Measurements from ENCODE around the gene TSPAN2. TPM values are rescaled to one million over a fixed set of nuclear protein-coding genes. Genes with fewer than 3 reads are reported as not detected.

TSPAN2 gene
- total RNA-seq, 1 donor from 2014 or later, result 4.3 TPM

DNA sequence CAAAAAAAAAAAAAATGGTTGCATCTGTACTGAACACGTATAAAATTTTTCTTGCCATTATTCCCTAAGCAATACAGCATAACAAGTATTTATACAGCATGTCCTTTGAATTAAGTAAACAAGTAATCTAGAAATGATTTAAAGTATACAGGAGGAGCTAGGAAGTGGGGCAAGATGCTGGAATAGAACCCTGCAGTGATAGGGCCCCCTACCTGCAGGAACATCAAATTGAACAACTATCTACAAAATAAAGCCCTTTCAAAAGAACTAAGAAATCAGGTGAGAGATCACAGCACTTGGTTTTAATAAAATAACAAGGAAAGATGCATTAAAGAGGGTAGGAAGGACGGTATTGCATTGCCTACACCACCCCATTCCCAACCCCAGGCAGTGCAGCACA is 48.8 kb downstream of the TSPAN2 start:
- no peaks in the 10 kb centered on the region for H3K9me3 ChIP-seq
- no peak for ATAC-seq
- intact Hi-C loops (cut with DNase I), result no loop called here
- no peak overlapping the region for H3K27ac ChIP-seq
- no peak overlapping the region for H3K4me3 ChIP-seq
- no peaks in the 10 kb centered on the region for H3K27me3 ChIP-seq (ENCODE audit: low read depth)
- TF ChIP-seq CTCF (IDR thresholded peaks at IDR 0.05), result no peak
- DNase-seq, result no peak
- no peaks in the 10 kb centered on the region for H3K4me1 ChIP-seq
- no peaks in the 10 kb centered on the region for H3K36me3 ChIP-seq

DNA sequence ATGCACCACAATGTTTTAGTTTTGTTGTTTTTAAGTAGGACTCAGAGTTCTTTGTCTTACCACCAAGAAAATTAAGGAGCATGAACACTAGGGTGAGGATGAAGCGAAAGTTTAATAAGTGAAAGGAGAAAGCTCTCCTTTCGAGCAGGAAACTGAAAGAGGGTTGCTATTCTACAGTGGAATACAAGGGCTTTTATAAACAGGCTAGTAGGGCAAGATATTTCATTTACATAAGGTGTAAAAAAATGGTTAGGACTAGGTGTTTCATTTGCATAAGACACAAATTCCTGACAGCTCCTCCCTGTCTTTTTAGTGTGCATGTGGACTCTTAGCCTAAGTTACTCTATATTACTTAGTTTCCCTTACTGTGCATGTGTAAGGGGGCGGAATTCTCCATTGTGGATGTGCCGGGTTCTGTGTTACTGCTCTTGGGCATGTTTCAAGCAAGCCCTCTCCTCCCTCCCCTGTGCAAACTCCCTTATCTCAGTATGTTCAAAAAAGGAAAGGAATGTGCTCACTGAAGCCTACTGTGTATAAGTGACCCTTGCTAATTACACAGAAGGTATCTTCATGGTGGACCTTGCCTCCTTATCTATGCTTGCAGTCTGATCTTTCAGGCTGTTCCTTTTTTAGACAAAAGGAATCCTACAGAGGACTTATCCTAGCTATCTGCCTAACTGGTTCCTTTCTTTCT is 52.3 kb downstream of the TSPAN2 start:
- Histone ChIP-seq H3K4me3 (no peak overlapping the region), H3K27ac (no peak overlapping the region), H3K9me3 (no peaks in the 10 kb centered on the region), H3K4me1 (no peaks in the 10 kb centered on the region), H3K27me3 (ENCODE audit: low read depth) (no peaks in the 10 kb centered on the region), H3K36me3 (no peaks in the 10 kb centered on the region)
- intact Hi-C loops (cut with DNase I), result no loop called here
- no peak for TF ChIP-seq CTCF (IDR thresholded peaks at IDR 0.05)
- ATAC-seq (peak; percentile 64 to 85), DNase-seq (no peak)

GRCh38 chr1:115035652-115036051 is 53.7 kb downstream of the TSPAN2 start:
- intact Hi-C loops (cut with DNase I), result no loop called here
- no peaks in the 10 kb centered on the region for H3K4me1 ChIP-seq
- H3K27ac ChIP-seq, result no peak overlapping the region
- DNase-seq, result no peak
- no peaks in the 10 kb centered on the region for H3K36me3 ChIP-seq
- no peaks in the 10 kb centered on the region for H3K9me3 ChIP-seq
- H3K27me3 ChIP-seq (ENCODE audit: low read depth), result no peaks in the 10 kb centered on the region
- ATAC-seq, result no peak
- no peak for TF ChIP-seq CTCF (IDR thresholded peaks at IDR 0.05)
- no peak overlapping the region for H3K4me3 ChIP-seq

GRCh38 chr1:115031595-115031994 is 57.7 kb downstream of the TSPAN2 start:
- Histone ChIP-seq H3K27me3 (ENCODE audit: low read depth) (no peaks in the 10 kb centered on the region), H3K27ac (no peak overlapping the region), H3K4me1 (no peaks in the 10 kb centered on the region), H3K9me3 (no peaks in the 10 kb centered on the region), H3K4me3 (no peak overlapping the region), H3K36me3 (no peaks in the 10 kb centered on the region)
- TF ChIP-seq CTCF (IDR thresholded peaks at IDR 0.05), result no peak
- DNase-seq, result no peak
- no peak for ATAC-seq
- intact Hi-C loops (cut with DNase I), result no loop called here

- Histone ChIP-seq H3K4me3 (no peak within 1 kb of the TSS), H3K9me3 (no peaks in the 10 kb centered on the region), H3K27me3 (ENCODE audit: low read depth) (no peaks in the 10 kb centered on the region), H3K27ac (no peak within 1 kb of the TSS), H3K36me3 (no peaks in the 10 kb centered on the region), H3K4me1 (no peaks in the 10 kb centered on the region)
- intact Hi-C loops (cut with DNase I), result no loop called here
- DNase-seq, result no peak
- TF ChIP-seq CTCF (IDR thresholded peaks at IDR 0.05), result no peak
- no peak for ATAC-seq
These were observed 59.8 kb downstream of the TSPAN2 start, which contains the start of gene TSHB for GRCh38 chr1:115029526-115029925. Gene TSHB (plus strand): TSS chr1:115029826. CDS start chr1:115033363, 3,537 bp downstream.

Data from lower lobe of right lung (tissue), 2 donors.